GM19328 (cell line): ENCODE data around the gene CPOX.

Source experiments
- ATAC-seq: cut with Tn5 transposase; IDR thresholded peaks from one replicate; pipeline ENCODE4 v1.9.1; 2021; ENCODE audit warnings: mild to moderate bottlenecking, moderate library complexity; ENCODE audit not compliant: unreplicated experiment

The CPOX gene

GRCh38 chr3:98541695-98542094 is 51.7 kb downstream of the CPOX start:
- ATAC-seq: no peak

GRCh38 chr3:98540346-98540745 is 53.1 kb downstream of the CPOX start:
- ATAC-seq: peak; percentile 43

GRCh38 chr3:98536456-98537017 is 56.9 kb downstream of the CPOX start:
- ATAC-seq: peak; percentile 67

GRCh38 chr3:98534734-98535133 is 58.7 kb downstream of the CPOX start:
- ATAC-seq: no peak

- no peak for ATAC-seq
Measured at GRCh38 chr3:98534168-98534567, 59.2 kb downstream of the CPOX start.

GRCh38 chr3:98532709-98533571 is 60.5 kb downstream of the CPOX start:
- ATAC-seq: no peak

GRCh38 chr3:98532275-98532637 is 61.2 kb downstream of the CPOX start:
- ATAC-seq: no peak

- peak; percentile 30 for ATAC-seq
Measured at GRCh38 chr3:98531622-98532274, 61.7 kb downstream of the CPOX start, which contains the start of gene GPR15. Gene GPR15, plus strand, starts transcription at chr3:98531978. Its CDS starts 56 bp downstream, at chr3:98532034.

- ATAC-seq: no peak
Measured at GRCh38 chr3:98530676-98531075, 62.7 kb downstream of the CPOX start.

- no peak for ATAC-seq
Measured at GRCh38 chr3:98529856-98530459, 63.5 kb downstream of the CPOX start.
